Measurements from ENCODE around the gene STK32A. TPM values are rescaled to one million over a fixed set of nuclear protein-coding genes. Genes with fewer than 3 reads are reported as not detected.

The STK32A gene
- total RNA-seq, 2 donors from 2014 or later: not detected

DNA sequence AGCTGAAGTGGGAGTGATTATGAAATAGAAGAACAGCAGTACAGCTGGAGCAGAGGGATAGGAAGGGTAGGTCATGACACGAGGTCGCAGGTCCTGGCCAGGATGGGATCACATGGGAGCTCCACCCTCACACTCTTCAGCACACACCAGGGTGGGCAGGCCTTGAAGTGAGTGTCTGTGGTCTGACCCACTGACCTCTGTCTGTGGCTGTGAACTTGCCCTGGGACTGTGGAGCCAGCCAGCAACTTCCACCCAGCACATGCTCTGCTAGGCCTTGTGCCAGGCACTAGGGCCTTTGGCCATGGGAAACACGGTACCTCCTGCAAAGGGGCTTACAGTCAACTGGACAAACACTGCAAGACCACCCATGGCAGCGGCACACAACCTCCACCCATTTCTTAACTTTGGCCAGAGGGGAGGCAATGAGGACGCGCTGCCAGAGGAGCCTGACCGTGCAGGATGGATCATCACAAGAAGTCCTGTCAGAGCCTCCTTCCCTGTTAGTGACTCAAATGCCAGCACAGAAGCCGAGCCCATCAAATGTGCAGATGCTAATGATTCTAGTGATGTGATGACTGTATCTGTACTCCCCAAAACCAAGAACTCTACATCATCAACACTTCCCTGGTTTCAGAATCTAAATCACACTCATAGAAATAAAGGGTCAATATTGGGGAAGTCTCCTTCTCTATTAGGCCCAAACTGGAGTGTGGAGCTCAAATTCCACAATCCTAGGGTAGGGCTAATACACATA, 161.4 kb downstream of the STK32A start:
- ATAC-seq: peak; percentile 50
- no peak overlapping the region for H3K27ac Mint-ChIP-seq
- H3K27me3 Mint-ChIP-seq: peaks cover 0 to 28% of the 10 kb centered on the region in 2 donors
- no peak overlapping the region for H3K4me3 Mint-ChIP-seq
- no peaks in the 10 kb centered on the region for H3K4me1 Mint-ChIP-seq (ENCODE audit: low read depth in 2 of 2)
- no peaks in the 10 kb centered on the region for H3K9me3 Mint-ChIP-seq
- no peaks in the 10 kb centered on the region for H3K36me3 Mint-ChIP-seq
- DNase-seq (ENCODE audit: low spot score): no peak

DNA sequence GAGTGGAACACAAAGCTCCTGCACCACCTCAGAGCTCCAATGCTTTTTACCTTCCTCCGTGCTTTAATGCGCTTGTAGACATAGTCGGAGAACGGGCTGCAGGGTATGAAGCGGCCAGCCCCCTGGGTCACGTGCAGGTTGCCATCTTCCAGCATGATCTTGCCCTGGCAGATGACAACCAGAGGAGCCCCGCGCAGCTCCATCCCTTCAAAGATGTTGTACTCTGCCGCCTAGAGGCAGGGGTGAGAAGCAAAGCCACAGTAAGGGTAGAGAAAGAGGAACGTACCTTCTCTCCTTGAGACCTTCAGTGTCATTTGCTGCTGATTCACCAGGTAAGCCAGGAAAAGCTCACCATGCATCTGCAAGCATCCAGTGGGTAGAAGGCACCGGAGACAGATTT, 162.8 kb downstream of the STK32A start:
- no peak overlapping the region for H3K4me3 Mint-ChIP-seq
- no peaks in the 10 kb centered on the region for H3K9me3 Mint-ChIP-seq
- H3K27ac Mint-ChIP-seq: no peak overlapping the region
- no peaks in the 10 kb centered on the region for H3K36me3 Mint-ChIP-seq
- DNase-seq (ENCODE audit: low spot score) (no peak), ATAC-seq (no peak)
- H3K27me3 Mint-ChIP-seq: peaks cover 0 to 22% of the 10 kb centered on the region in 2 donors
- H3K4me1 Mint-ChIP-seq (ENCODE audit: low read depth in 2 of 2): no peaks in the 10 kb centered on the region

- Mint-ChIP-seq H3K36me3 (no peaks in the 10 kb centered on the region), H3K4me1 (ENCODE audit: low read depth in 2 of 2) (no peaks in the 10 kb centered on the region), H3K27ac (no peak overlapping the region), H3K4me3 (no peak overlapping the region), H3K9me3 (no peaks in the 10 kb centered on the region), H3K27me3 (peaks cover 0 to 10% of the 10 kb centered on the region in 2 donors)
- ATAC-seq (no peak), DNase-seq (ENCODE audit: low spot score) (no peak)
These were observed 164.0 kb downstream of the STK32A start for GRCh38 chr5:147398860-147399259.

GRCh38 chr5:147400126-147400809, 165.4 kb downstream of the STK32A start:
- Mint-ChIP-seq H3K4me3 (no peak overlapping the region), H3K36me3 (no peaks in the 10 kb centered on the region), H3K4me1 (ENCODE audit: low read depth in 2 of 2) (no peaks in the 10 kb centered on the region), H3K9me3 (no peaks in the 10 kb centered on the region), H3K27me3 (peaks cover 0 to 8% of the 10 kb centered on the region in 2 donors), H3K27ac (no peak overlapping the region)
- DNase-seq (ENCODE audit: low spot score) (no peak), ATAC-seq (peak in 1 of 2 donors; percentile 52)

DNA sequence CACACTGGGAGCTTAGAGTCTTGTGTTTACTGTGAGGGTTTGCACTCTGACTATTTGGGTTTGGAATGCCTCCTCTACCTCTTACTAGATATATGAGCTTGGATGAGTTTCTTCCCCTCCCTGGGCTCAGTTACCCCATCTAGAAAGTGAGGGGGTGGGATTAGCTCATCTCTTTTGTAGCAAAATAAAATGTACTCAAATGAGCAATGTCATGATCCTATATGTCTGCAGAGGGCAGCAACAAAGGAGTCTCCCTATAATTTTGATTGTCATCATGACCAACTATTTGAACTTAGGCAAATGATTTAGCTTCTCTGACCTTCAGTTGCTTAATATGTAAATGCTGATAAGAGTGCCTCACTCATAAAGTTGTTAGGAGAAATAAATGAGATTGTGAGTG, 166.1 kb downstream of the STK32A start:
- ATAC-seq (no peak), DNase-seq (ENCODE audit: low spot score) (no peak)
- Mint-ChIP-seq H3K9me3 (no peaks in the 10 kb centered on the region), H3K4me1 (ENCODE audit: low read depth in 2 of 2) (no peaks in the 10 kb centered on the region), H3K4me3 (no peak overlapping the region), H3K36me3 (no peaks in the 10 kb centered on the region), H3K27ac (no peak overlapping the region), H3K27me3 (peaks cover 0 to 3% of the 10 kb centered on the region in 2 donors)

DNA sequence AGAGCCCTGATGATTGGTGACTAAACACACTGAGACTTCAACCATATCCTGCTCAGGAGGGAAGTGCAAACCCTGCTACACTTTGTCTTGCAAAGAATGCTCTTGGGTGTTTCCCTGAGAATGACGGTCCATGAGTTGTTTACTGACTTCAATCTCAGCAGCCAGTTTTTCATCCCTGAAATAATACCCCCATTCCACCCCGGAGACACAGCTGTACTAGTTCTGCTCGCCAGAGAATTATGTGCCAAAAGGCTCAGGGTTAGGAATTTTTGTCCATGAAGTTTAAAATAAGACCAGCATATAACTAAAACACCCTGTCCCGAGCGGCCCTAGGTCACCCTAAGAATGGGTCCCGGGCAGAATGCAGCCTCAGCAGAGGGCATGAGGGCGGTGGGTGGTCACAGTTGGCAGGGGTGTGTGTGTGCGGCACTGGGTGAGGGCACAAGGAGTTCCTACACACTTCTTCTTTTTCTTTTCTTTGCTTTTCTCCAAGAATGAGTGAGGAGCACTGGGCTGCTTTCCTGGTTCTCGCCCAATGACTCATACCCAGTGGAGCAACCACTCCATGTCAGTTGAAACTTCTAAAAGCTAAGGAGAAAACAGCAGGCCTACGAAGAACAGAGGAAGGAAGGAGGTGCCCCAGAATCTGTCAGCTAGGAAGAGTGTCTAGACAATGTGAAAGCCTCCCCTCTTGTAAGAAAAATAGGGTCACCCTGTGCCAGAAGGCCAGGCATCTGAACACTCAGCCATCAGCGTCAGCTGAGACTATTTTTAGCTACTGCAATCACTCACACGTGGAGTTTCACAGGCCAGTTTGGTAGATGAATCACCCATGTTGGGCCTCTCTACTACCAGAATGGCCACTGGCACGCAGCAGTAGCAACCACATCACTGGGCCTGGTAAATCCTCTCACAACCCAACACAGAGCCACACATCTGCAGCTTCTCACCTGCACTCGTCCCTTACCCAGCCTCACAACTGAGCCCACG, 169.1 kb downstream of the STK32A start:
- H3K27me3 Mint-ChIP-seq: peaks cover 0 to 7% of the 10 kb centered on the region in 2 donors
- H3K36me3 Mint-ChIP-seq: no peaks in the 10 kb centered on the region
- H3K27ac Mint-ChIP-seq: no peak overlapping the region
- no peak for DNase-seq (ENCODE audit: low spot score)
- no peak overlapping the region for H3K4me3 Mint-ChIP-seq
- peak in 1 of 2 donors; percentile 48 for ATAC-seq
- no peaks in the 10 kb centered on the region for H3K9me3 Mint-ChIP-seq
- no peaks in the 10 kb centered on the region for H3K4me1 Mint-ChIP-seq (ENCODE audit: low read depth in 2 of 2)

GRCh38 chr5:147404706-147405105, 169.9 kb downstream of the STK32A start:
- Mint-ChIP-seq H3K27ac (no peak overlapping the region), H3K36me3 (no peaks in the 10 kb centered on the region), H3K9me3 (no peaks in the 10 kb centered on the region), H3K4me3 (no peak overlapping the region), H3K27me3 (peaks cover 0 to 7% of the 10 kb centered on the region in 2 donors), H3K4me1 (ENCODE audit: low read depth in 2 of 2) (no peaks in the 10 kb centered on the region)
- no peak for ATAC-seq
- no peak for DNase-seq (ENCODE audit: low spot score)

DNA sequence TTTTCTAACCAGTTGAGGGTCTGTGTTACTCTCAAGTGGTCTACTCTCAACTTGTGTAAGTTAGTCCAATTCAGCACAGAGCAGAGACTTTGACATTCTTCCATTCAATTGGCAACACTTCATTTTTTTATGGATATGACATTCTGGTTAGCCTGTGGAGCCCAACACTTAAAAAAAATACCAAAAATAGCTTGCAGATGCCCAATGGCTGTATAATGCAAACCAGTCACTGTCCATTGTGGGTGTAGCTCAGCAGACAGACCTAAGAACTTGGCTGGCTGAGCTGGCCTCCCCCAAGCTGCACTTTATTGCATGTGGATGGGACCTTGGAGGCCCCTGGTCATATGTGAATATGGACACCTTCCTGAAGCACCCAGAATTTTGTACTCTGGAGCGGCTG, 171.8 kb downstream of the STK32A start:
- ATAC-seq (no peak), DNase-seq (ENCODE audit: low spot score) (no peak)
- H3K27me3 Mint-ChIP-seq: peaks cover 0 to 7% of the 10 kb centered on the region in 2 donors
- no peaks in the 10 kb centered on the region for H3K4me1 Mint-ChIP-seq (ENCODE audit: low read depth in 2 of 2)
- H3K36me3 Mint-ChIP-seq: no peaks in the 10 kb centered on the region
- no peak overlapping the region for H3K27ac Mint-ChIP-seq
- H3K4me3 Mint-ChIP-seq: no peak overlapping the region
- H3K9me3 Mint-ChIP-seq: no peaks in the 10 kb centered on the region

GRCh38 chr5:147407094-147407681, 172.4 kb downstream of the STK32A start:
- H3K27ac Mint-ChIP-seq: no peak overlapping the region

DNA sequence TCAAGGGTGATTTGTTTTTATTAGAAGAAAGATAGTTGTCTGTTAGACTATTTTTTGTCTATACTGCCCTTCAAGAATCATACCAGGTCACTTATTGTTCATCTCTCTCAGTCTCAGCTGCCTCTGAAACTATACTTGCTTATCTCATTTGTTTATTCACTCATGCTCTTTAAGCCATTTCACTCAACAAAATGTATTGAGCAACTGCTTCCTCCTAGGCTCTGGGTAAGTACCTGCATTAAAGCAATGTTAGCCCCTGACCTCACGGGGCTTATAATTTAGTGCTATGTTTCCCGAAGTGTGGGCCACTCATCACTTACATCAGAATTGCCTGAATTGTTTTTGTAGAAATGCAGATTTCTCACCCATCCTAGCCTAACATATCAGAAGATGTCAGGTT, 174.2 kb downstream of the STK32A start:
- Mint-ChIP-seq H3K9me3 (no peaks in the 10 kb centered on the region), H3K4me1 (ENCODE audit: low read depth in 2 of 2) (no peaks in the 10 kb centered on the region)

More at GRCh38 chr5:147407094-147407681, 172.4 kb downstream of the STK32A start:
- Mint-ChIP-seq H3K4me3 (no peak overlapping the region), H3K9me3 (no peaks in the 10 kb centered on the region), H3K27me3 (peaks cover under 1 to 11% of the 10 kb centered on the region in 2 donors), H3K36me3 (no peaks in the 10 kb centered on the region), H3K4me1 (ENCODE audit: low read depth in 2 of 2) (no peaks in the 10 kb centered on the region)
- no peak for ATAC-seq
- no peak for DNase-seq (ENCODE audit: low spot score)

DNA sequence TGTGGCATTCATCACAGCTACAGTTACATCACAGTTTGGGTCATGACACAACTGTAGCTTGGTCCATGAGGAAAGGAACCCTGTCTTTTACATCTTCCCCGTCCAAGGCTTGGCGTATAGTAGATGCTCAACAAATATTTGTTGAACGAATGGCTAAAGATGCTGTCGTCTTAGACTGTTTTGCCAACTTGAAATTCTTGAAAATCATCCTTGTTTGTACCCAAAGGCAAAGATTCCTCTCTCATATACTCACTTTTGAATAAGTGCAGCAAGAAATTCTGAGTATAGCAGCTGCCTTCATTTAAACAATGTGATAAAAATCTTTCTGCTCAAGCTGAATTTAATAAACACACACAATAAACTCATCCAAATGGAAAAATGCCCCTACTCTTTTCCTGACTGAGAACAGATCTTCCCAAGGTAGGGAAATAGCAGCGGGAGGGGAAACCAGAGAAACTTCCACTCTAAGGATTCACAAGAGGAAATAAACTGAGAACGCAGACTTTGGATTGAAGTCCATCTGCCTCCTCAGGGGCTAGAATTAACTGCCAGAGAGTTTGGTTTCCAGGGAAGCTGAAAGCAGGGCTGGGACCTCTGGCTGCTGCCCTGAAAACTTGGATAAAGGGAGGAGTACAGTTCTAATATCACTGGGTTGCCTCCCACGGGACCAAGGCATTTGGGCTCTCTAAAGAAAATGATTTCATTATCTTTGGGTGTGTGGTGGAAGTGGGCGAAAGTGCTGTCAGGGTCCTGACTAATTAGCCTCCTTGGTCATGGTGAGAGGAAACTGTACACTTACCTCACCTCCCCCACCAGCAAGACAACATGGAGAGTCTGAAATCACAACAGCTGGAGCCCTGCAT, 175.9 kb downstream of the STK32A start:
- no peak for DNase-seq (ENCODE audit: low spot score)

More for the DNA sequence above, 174.2 kb downstream of the STK32A start:
- H3K27ac Mint-ChIP-seq: no peak overlapping the region
- ATAC-seq (no peak), DNase-seq (ENCODE audit: low spot score) (no peak)
- peaks cover 3 to 22% of the 10 kb centered on the region in 2 donors for H3K27me3 Mint-ChIP-seq
- H3K4me3 Mint-ChIP-seq: no peak overlapping the region
- H3K36me3 Mint-ChIP-seq: no peaks in the 10 kb centered on the region

GRCh38 chr5:147411359-147412319, 176.8 kb downstream of the STK32A start:
- Mint-ChIP-seq H3K36me3 (no peaks in the 10 kb centered on the region), H3K4me3 (no peak overlapping the region), H3K27me3 (peaks cover 3 to 33% of the 10 kb centered on the region in 2 donors), H3K9me3 (no peaks in the 10 kb centered on the region), H3K4me1 (ENCODE audit: low read depth in 2 of 2) (no peaks in the 10 kb centered on the region), H3K27ac (no peak overlapping the region)
- ATAC-seq (no peak), DNase-seq (ENCODE audit: low spot score) (no peak)

More for the DNA sequence above, 175.9 kb downstream of the STK32A start:
- Mint-ChIP-seq H3K4me1 (ENCODE audit: low read depth in 2 of 2) (no peaks in the 10 kb centered on the region), H3K27me3 (peaks cover 3 to 35% of the 10 kb centered on the region in 2 donors), H3K27ac (no peak overlapping the region), H3K36me3 (no peaks in the 10 kb centered on the region), H3K9me3 (no peaks in the 10 kb centered on the region), H3K4me3 (no peak overlapping the region)
- no peak for ATAC-seq

Data from natural killer cell treated with Interleukin-12 subunit alpha and Interleukin-12 subunit beta and Interleukin-15 and Interleukin-18, amount 100 ng/mL, for 72 hours (primary cell).